Measurements from ENCODE around the gene POU6F1.

- TF ChIP-seq CTCF (IDR thresholded peaks at IDR 0.05) (no peak), POLR2A (IDR thresholded peaks at IDR 0.05) (no peak)
Observed at GRCh38 chr12:51244269-51244668, 26.4 kb upstream of the POU6F1 start.
